Prostate gland (tissue), 2 donors: Measurements from ENCODE around the gene PRR5L. TPM values are rescaled to one million over a fixed set of nuclear protein-coding genes. Genes with fewer than 3 reads are reported as not detected.

ENCODE experiments used
- DNase-seq: peaks from one replicate; pipeline ENCODE4 v3.0.0-alpha.2; 2019; ENCODE audit warnings: low spot score
- H3K27ac ChIP-seq, 2 donors: fragments of 200-600 bp; sonication (generic); 2 replicates each; pipeline ENCODE4 v1.5.1; 2017 to 2019
- H3K27me3 ChIP-seq: fragments of 200-600 bp; sonication (generic); replicated peaks from 2 replicates; pipeline ENCODE4 v1.5.1; 2019; ENCODE audit not compliant: insufficient read depth
- H3K36me3 ChIP-seq, 2 donors: fragments of 200-600 bp; sonication (generic); 1 replicate in 1 of 2; 2 replicates in 1 of 2; pipeline versions ENCODE4 v1.5.1 to v1.8.1; 2017 to 2019
- H3K4me1 ChIP-seq: fragments of 200-600 bp; sonication (generic); replicated peaks from 2 replicates; pipeline ENCODE4 v1.5.1; 2019
- H3K4me3 ChIP-seq, 2 donors: fragments of 200-600 bp; sonication (generic); 2 replicates each; pipeline ENCODE4 v1.5.1; 2017 to 2019
- H3K9me3 ChIP-seq: fragments of 200-600 bp; sonication (generic); 2 replicates; pipeline ENCODE4 v1.5.1; 2017
- POLR2A ChIP-seq: fragments of 450-650 bp; IDR thresholded peaks from one replicate; pipeline ENCODE4 v1.6.1; 2016; ENCODE audit warnings: antibody characterized with exemption, mild to moderate bottlenecking
- POLR2AphosphoS5 ChIP-seq: sonication (generic); formaldehyde crosslinking; IDR thresholded peaks from one replicate; pipeline ENCODE4 v1.6.1; 2017; ENCODE audit warnings: antibody characterized with exemption
- WGBS: methylation state at CpG from one replicate; pipeline ENCODE4 v1.1.5; 2018; 5-methylcytosine and 5-hydroxymethylcytosine counted together
- intact Hi-C: fragments of 100-400 bp; cut with DNase I; formaldehyde crosslinking; loops from one replicate; pipeline ENCODE4 v1.14.2; 2022
- total RNA-seq, 2 donors: library from RNA; depleted of rRNA; stranded (reverse); fragments of >200 nt; gene quantifications; one replicate each; pipeline ENCODE4 v1.1.0, GENCODE V29; 2016
- TF ChIP-seq, protein P1 (sequence below), 4 experiments: fragments of 200-600 bp in 2 of 4; fragments of 450-650 bp in 2 of 4; sonication (generic) in 2 of 4; IDR thresholded peaks; 1 replicate in 3 of 4; 2 replicates in 1 of 4; pipeline ENCODE4 v1.5.1; 2016 to 2019; ENCODE audit warnings: antibody characterized with exemption in 4 of 4, mild to moderate bottlenecking in 2 of 4, moderate library complexity in 2 of 4

Gene PRR5L
- total RNA-seq, 2 donors from 2014 or later = 4.0 to 10.1 TPM

DNA sequence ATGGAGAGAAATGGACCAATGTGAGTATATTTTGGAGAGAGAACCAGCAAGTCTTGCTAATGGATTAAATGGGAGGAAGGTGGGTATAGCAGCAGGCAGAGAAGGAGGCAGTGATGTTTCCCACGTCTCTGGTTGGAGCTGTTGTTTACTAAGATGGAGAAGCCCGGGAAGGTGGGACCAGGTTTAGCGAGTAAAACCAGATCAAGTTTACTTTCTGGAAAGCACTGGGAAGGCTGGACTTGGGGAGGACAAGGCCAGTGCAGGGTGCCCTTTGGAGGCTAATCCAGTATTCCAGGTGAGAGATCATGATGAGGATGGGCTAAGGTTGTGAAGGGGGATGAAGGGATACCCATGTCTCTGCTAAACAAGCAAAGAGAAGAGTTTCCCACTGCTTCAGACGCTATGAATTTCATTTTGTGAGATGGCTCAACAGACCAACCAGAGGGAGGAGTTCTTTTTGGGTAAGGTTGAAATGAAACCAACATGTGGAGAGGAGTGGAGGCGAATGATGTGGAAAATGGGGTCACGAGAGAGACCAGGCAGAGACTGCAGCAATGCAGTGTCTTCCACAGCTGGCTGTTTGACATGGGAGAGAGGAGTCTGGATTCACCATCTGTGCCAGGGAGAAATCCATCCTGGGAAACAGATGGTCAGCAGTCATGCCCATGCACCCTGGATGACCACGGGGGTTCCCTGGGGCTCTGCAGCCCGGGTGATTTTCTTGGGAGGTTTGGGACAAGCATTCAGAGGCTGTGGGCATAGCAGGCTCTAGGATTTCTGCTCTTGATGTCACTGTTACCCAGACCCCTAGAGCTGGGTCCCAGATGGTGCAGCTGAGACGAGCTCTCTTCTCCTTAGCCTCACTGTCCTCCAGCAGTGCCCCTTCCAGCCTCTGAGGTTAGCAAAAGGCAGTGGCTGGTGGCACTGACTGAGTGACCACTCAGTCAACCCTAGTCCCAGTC, 31.8 kb upstream of the PRR5L start:
- H3K27me3 ChIP-seq = no peaks in the 10 kb centered on the region
- H3K4me1 ChIP-seq = no peaks in the 10 kb centered on the region
- no peak for DNase-seq
- H3K4me3 ChIP-seq = no peak overlapping the region
- WGBS = 79% methylated on average over 9 of the region's 9 CpGs
- intact Hi-C loops = no loop called here
- H3K9me3 ChIP-seq = no peaks in the 10 kb centered on the region
- no peak overlapping the region for H3K27ac ChIP-seq
- TF ChIP-seq POLR2AphosphoS5 = no peak
- TF ChIP-seq, protein P1, sequence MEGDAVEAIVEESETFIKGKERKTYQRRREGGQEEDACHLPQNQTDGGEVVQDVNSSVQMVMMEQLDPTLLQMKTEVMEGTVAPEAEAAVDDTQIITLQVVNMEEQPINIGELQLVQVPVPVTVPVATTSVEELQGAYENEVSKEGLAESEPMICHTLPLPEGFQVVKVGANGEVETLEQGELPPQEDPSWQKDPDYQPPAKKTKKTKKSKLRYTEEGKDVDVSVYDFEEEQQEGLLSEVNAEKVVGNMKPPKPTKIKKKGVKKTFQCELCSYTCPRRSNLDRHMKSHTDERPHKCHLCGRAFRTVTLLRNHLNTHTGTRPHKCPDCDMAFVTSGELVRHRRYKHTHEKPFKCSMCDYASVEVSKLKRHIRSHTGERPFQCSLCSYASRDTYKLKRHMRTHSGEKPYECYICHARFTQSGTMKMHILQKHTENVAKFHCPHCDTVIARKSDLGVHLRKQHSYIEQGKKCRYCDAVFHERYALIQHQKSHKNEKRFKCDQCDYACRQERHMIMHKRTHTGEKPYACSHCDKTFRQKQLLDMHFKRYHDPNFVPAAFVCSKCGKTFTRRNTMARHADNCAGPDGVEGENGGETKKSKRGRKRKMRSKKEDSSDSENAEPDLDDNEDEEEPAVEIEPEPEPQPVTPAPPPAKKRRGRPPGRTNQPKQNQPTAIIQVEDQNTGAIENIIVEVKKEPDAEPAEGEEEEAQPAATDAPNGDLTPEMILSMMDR (IDR thresholded peaks at IDR 0.05) = no peak
- no peak for TF ChIP-seq POLR2A
- H3K36me3 ChIP-seq = no peaks in the 10 kb centered on the region

DNA sequence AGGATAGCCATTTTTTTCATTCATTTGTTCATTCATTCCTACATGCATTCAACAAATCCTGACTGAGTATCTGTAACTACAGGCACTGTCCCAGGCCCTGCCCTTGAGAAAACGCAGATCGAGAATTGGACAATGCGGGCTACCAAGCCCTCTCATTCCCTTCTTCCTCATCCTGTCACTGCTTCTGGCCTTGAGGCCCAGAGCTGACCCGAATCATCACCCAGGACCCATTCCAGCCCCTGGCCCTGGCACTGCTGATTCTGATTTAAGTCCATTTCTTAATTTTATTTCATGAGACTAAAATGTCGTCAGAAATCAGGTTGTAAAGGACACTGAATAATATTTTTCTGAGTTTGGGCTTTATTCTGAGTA, 31.1 kb upstream of the PRR5L start:
- Histone ChIP-seq H3K4me3 (no peak overlapping the region), H3K4me1 (no peaks in the 10 kb centered on the region), H3K27ac (no peak overlapping the region), H3K36me3 (no peaks in the 10 kb centered on the region), H3K27me3 (no peaks in the 10 kb centered on the region), H3K9me3 (no peaks in the 10 kb centered on the region)
- intact Hi-C loops = loop anchor here (5.0 kb wide), 1 partner anchor 443 kb away; no protein-coding TSS in a partner anchor
- 96% methylated on average over 5 of the region's 5 CpGs for WGBS
- no peak for DNase-seq
- TF ChIP-seq, protein P1 (IDR thresholded peaks at IDR 0.05) = no peak
- TF ChIP-seq POLR2A = no peak
- no peak for TF ChIP-seq POLR2AphosphoS5

DNA sequence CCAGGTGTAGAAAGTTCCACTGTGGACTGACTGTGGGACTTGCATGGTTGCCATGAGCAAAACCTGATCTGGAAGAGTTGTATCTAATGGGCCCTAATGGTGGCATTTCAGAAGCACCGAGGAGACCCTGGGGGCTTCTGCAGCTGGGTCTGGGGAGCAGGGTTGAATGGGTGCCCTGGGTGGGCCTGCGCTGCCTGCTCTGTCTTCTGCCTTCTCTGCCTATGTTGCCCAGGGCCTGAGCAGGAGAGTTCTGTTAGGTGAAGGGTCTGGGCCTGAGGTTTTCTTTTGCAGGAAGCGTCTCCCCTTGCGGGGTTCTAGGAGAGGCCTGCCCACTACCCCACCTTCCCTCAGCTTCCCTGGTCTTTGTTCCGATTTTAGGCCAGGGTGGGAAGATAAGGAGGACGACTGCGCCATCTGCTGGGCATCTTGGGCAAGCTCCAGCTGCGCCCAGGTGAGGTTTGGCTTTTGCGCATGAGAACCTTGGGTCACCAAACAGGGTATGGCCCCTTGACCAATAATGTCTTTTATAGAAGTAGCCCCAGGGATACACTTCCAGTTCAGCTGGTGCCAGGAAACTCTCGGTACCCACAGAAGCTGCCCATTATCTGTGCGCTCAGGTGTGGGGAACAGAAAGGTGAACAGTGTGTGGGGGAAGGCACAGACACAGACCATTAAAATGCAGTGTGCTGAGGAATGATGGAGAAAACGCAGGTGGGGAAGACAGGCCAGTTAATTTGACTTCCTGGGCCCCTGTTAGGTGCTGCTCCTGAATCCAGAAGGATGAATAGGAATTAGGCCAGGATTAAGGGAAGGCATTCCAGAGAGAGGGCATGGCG, 30.1 kb upstream of the PRR5L start:
- TF ChIP-seq, protein P1 (IDR thresholded peaks at IDR 0.05) = peak; percentile 75 to 82 (median 80)
- no peak for TF ChIP-seq POLR2A
- peak; percentile 15 for TF ChIP-seq POLR2AphosphoS5
- H3K9me3 ChIP-seq = no peaks in the 10 kb centered on the region
- peak; percentile 26 for DNase-seq
- H3K4me3 ChIP-seq = no peak overlapping the region
- H3K4me1 ChIP-seq = no peaks in the 10 kb centered on the region
- H3K27ac ChIP-seq = no peak overlapping the region
- no peaks in the 10 kb centered on the region for H3K27me3 ChIP-seq
- no peaks in the 10 kb centered on the region for H3K36me3 ChIP-seq
- WGBS = 29% methylated on average over 13 of the region's 13 CpGs
- intact Hi-C loops = loop anchor here (1.0 to 5.0 kb wide), 2 partner anchors 444 to 650 kb away; no protein-coding TSS in a partner anchor

DNA sequence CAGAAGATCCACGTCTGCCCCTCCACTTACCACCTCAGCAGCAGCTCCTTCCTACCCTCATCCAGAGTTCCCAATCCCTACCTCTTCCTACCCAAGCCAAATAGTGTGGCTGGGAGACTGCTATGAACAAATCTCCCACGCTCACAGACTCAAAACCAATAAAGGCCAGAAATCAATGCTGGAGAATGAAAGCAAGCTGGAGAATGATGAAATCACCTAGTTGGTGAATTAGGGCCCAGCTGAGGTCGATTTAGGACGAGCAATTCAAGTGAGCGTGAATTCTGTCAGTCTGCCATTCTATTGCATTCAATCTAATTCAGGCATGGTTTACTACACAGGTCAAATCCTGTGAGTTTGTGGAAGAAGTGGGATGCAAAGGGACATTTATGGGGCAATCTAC, 29.3 kb upstream of the PRR5L start:
- no peak overlapping the region for H3K27ac ChIP-seq
- H3K36me3 ChIP-seq = no peaks in the 10 kb centered on the region
- H3K27me3 ChIP-seq = no peaks in the 10 kb centered on the region
- H3K9me3 ChIP-seq = no peaks in the 10 kb centered on the region
- TF ChIP-seq POLR2AphosphoS5 = no peak
- TF ChIP-seq POLR2A = no peak
- 59% methylated on average over 5 of the region's 5 CpGs for WGBS
- H3K4me3 ChIP-seq = no peak overlapping the region
- DNase-seq = no peak
- H3K4me1 ChIP-seq = no peaks in the 10 kb centered on the region
- intact Hi-C loops = loop anchor here (1.0 to 5.0 kb wide), 2 partner anchors 444 to 650 kb away; no protein-coding TSS in a partner anchor

DNA sequence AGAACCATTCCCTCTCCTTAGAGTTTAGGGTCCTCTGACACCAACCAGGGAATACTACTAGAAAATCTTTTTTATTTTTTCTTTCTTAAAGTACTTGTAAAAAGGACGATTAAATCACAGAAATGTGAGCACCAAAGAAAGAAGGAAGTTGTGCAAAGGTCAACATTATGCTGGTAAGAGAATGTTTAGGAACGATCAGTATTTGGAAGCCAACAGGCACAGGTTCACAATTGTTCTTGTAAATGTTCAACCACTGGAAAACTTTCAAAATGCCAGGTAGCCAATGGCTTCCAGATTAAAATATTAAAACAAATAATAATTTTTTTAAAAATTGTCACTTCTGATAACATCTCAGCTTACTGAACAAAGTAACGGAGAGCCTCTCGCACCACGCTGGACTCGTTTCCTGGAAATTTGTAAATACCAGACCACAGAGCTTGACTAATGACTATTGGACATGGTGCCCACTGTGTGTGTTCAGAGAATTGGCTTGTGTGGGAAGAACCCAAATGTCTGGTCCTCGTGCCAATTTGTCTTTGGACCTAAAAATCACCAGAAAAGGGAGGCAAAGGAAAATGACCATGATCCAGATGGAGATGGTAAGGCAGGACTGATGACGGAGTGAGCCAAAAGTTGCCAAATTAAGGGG, 27.6 kb upstream of the PRR5L start:
- Histone ChIP-seq H3K9me3 (no peaks in the 10 kb centered on the region), H3K4me1 (no peaks in the 10 kb centered on the region), H3K27me3 (no peaks in the 10 kb centered on the region), H3K27ac (no peak overlapping the region), H3K36me3 (peaks cover 0 to 2% of the 10 kb centered on the region in 2 donors), H3K4me3 (no peak overlapping the region)
- WGBS = 76% methylated on average over 8 of the region's 8 CpGs
- no peak for DNase-seq
- TF ChIP-seq POLR2A = no peak
- intact Hi-C loops = loop anchor here (5.0 kb wide), 1 partner anchor 446 kb away; no protein-coding TSS in a partner anchor
